GM18511 (cell line): Measurements from ENCODE around the gene VPS4B.
"Not testable (repeated sequence)": the region's sequence is repeated elsewhere in the genome, so short reads cannot be mapped to it uniquely, and the experiment has no call there.

Experiments used
- ATAC-seq: cut with Tn5 transposase; IDR thresholded peaks from one replicate; pipeline ENCODE4 v1.9.1; 2021; ENCODE audit warnings: mild to moderate bottlenecking, moderate library complexity; ENCODE audit not compliant: unreplicated experiment

Gene VPS4B

GRCh38 chr18:63373161-63373560, 49.1 kb downstream of the VPS4B start:
- ATAC-seq: no peak

- no peak for ATAC-seq
Measured at GRCh38 chr18:63368611-63369010, 53.7 kb downstream of the VPS4B start.

GRCh38 chr18:63367053-63367953, 55.0 kb downstream of the VPS4B start, which contains the start of gene KDSR:
KDSR (minus strand) TSS chr18:63367206; CDS start chr18:63367118, 88 bp downstream.
- ATAC-seq: peak; percentile 87

GRCh38 chr18:63366213-63367052, 55.8 kb downstream of the VPS4B start:
- ATAC-seq: peak; percentile 39

- ATAC-seq: no peak
Measured at GRCh38 chr18:63365876-63366212, 56.4 kb downstream of the VPS4B start.

- ATAC-seq: no peak
Measured at GRCh38 chr18:63363951-63364350, 58.3 kb downstream of the VPS4B start.

- ATAC-seq: not testable (repeated sequence)
Measured at GRCh38 chr18:63363420-63363819, 58.9 kb downstream of the VPS4B start.

GRCh38 chr18:63356272-63356896, 65.9 kb downstream of the VPS4B start:
- no peak for ATAC-seq

- no peak for ATAC-seq
Measured at GRCh38 chr18:63350230-63350629, 72.0 kb downstream of the VPS4B start.

- ATAC-seq: peak; percentile 84
Measured at GRCh38 chr18:63348508-63349136, 73.7 kb downstream of the VPS4B start.

- ATAC-seq: no peak
Measured at GRCh38 chr18:63346480-63347183, 75.6 kb downstream of the VPS4B start.

- ATAC-seq: no peak
Measured at GRCh38 chr18:63346031-63346430, 76.2 kb downstream of the VPS4B start.

GRCh38 chr18:63344918-63345317, 77.4 kb downstream of the VPS4B start:
- ATAC-seq: no peak

- no peak for ATAC-seq
Measured at GRCh38 chr18:63344263-63344662, 78.0 kb downstream of the VPS4B start.

- ATAC-seq: no peak
Measured at GRCh38 chr18:63342206-63342605, 80.1 kb downstream of the VPS4B start.

- no peak for ATAC-seq
Measured at GRCh38 chr18:63339920-63340484, 82.3 kb downstream of the VPS4B start.
